COLO829 (cell line): Measurements from ENCODE around the gene OTUD3.
"Not testable (repeated sequence)": the region's sequence is repeated elsewhere in the genome, so short reads cannot be mapped to it uniquely, and the experiment has no call there.

ENCODE experiments used
- DNase-seq: peaks from one replicate; pipeline ENCODE4 v3.0.0; 2012; ENCODE audit warnings: low spot score

Gene OTUD3

DNA sequence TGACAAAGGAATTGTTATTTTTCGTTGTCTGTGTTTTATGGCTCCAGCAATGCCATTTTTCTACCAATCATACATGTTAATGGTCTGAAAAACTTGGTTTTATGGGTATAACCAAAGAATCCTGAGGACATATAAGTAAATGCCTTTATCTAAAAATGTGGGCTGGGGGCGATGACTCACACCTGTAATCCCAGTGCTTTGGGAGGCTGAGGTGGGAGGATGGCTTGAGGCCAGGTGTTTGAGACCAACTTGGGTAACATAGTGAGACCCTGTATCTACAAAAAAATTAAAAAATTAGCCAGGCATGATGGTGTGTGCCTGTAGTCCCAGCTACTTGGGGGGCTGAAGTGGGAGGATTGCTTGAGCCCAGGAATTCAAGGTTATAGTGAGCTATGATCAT lies 12.7 kb upstream of the OTUD3 start:
- not testable (repeated sequence) for DNase-seq

DNA sequence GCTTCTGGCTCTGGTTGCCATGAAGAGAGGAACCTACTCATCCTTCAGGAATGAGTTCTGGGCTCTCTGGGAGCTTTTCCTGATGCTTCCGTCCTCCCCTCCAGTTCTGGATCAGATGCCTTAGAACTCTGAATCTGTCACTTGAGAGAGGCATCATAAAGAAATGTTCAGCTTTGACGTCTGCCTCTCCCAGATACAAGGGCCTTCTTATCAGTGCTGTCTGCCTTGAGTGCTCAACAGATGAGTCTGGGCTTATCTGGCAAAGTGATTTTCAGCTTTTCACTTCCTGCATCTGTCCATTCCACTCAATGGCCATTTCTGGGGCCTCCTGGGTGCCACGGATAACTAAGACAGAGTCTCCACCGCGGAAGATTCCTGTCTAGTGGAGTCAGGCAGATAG lies 12.3 kb upstream of the OTUD3 start:
- DNase-seq: no peak

GRCh38 chr1:19872190-19872589 lies 10.0 kb upstream of the OTUD3 start:
- DNase-seq: no peak

GRCh38 chr1:19877181-19877750 lies 4.9 kb upstream of the OTUD3 start:
- no peak for DNase-seq

- DNase-seq: no peak
These were observed 4.2 kb upstream of the OTUD3 start for GRCh38 chr1:19877821-19878636.

GRCh38 chr1:19878637-19878985 lies 3.6 kb upstream of the OTUD3 start:
- no peak for DNase-seq

GRCh38 chr1:19879227-19879626 lies 3.0 kb upstream of the OTUD3 start:
- no peak for DNase-seq

DNA sequence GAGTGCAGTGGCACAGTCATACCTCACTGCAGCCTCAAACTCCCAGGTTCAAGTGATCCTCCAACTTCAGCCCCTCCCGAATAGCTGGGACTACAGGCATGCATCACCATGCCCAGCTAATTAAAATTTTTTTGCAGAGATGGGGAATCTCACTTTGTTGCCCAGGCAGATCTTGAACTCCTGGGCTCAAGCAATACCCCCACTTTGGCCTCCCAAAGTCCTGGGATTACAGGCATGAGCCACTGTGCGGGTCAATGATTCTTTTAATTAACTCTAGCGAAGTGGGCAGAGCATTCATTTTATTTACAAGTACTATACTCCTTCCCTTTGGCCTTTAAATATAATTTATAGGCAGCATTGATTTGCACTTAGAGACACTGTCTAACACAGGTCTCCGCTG lies 2.5 kb upstream of the OTUD3 start:
- no peak for DNase-seq

DNA sequence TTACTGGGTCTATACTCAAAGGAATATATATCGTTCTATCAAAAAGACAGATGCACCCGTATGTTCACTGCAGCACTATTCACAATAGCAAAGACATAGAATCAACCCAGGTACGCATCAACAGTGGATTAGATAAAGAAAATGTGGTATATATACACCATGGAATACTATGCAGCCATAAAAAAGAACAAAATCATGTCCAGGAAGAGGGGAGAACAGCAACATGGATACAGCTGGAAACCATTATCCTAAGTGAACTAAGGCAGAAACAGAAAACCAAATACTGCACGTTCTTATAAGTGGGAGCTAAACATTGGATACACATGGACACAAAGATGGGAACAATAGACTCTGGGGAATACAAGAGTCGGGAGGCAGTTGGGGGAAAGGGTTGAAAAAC lies 1.4 kb upstream of the OTUD3 start:
- not testable (repeated sequence) for DNase-seq

- DNase-seq: no peak
These were observed 2.1 kb downstream of the OTUD3 start for GRCh38 chr1:19884312-19884711.

GRCh38 chr1:19885821-19886220 lies 3.6 kb downstream of the OTUD3 start:
- no peak for DNase-seq

DNA sequence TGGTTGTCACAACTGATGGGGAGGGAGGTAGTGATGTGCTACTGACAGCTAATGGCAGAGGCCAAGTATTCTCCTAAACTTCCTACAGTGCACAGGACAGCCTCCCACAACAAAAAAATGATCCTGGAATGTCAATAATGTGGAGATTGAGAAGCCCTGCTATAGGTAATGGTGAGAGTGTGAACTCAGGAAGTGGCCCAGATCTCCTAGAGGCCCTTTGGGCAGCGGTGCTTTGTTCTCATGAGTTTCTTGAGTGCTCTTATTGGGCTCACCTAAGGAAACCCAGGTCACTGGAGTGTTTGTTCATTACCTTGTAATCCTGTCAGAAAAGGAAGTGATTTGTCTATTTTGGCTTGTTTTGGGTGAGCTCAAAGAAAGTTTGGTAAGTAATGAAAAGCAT lies 5.9 kb downstream of the OTUD3 start:
- DNase-seq: no peak

DNA sequence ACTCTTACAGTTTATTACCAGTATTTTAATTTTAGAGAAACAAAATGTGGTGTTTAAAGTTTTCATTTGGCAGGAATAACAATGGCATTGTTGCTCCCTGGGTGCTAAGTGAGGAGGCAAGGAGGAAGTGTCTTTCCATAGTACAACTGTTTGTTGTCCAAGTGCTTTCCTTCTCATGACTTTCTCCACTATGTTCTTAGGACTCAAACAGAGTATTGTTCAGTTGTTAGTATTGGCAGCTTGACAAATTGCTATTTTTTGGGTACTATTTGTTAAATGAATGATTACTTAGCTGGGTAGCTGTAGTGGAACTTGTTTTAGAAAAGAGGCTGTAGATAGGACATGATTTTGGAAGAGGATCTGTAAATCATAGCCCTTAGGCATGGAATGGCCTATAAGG lies 7.5 kb downstream of the OTUD3 start:
- peak; percentile 18 for DNase-seq

GRCh38 chr1:19892129-19892528 lies 9.9 kb downstream of the OTUD3 start:
- no peak for DNase-seq

GRCh38 chr1:19892628-19893168 lies 10.5 kb downstream of the OTUD3 start:
- DNase-seq: no peak

- no peak for DNase-seq
These were observed 11.5 kb downstream of the OTUD3 start for GRCh38 chr1:19893687-19894086.

- DNase-seq: no peak
These were observed 12.0 kb downstream of the OTUD3 start for GRCh38 chr1:19894218-19894617.

GRCh38 chr1:19901653-19902052 lies 19.5 kb downstream of the OTUD3 start:
- no peak for DNase-seq

GRCh38 chr1:19903621-19904020 lies 21.4 kb downstream of the OTUD3 start:
- no peak for DNase-seq

DNA sequence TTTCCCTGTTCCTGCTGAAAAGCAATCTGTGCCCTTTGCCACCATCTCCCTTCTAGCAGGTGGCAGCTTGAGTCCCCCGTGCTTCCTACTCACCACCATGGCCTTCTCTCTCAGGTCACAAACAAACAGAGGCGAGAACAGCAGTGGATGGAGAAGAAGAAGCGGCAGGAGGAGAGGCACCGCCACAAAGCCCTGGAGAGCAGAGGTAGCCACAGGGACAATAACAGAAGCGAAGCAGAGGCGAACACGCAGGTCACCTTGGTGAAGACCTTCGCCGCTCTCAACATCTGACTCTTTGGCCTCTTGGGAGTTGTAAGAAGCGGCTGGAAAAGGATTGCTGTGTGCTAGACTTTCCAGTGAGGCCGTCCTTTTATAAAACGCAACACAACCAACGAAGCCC lies 25.3 kb downstream of the OTUD3 start:
- DNase-seq: no peak

- no peak for DNase-seq
These were observed 27.2 kb downstream of the OTUD3 start for GRCh38 chr1:19909392-19909791.

- no peak for DNase-seq
These were observed 27.8 kb downstream of the OTUD3 start for GRCh38 chr1:19909971-19910370.

DNA sequence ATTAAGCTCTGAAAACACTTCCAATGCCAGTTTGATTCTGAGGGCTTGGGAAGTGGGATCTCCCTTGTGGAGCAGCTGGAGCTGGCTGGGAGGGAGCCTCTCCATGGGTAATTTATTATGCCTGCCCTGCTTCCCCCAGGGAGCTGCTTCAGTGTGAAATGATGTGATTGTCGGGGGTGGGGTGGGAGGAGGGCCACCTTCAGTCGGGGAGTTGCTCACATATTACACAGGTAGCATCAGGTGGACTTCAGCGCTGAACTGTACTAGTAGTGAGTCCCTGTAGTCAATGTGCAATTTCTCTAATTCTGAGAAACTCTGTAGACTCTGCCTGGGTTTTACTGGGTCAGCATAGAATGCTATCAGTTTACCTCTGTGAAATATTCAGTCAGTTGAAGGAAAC lies 28.5 kb downstream of the OTUD3 start:
- no peak for DNase-seq

DNA sequence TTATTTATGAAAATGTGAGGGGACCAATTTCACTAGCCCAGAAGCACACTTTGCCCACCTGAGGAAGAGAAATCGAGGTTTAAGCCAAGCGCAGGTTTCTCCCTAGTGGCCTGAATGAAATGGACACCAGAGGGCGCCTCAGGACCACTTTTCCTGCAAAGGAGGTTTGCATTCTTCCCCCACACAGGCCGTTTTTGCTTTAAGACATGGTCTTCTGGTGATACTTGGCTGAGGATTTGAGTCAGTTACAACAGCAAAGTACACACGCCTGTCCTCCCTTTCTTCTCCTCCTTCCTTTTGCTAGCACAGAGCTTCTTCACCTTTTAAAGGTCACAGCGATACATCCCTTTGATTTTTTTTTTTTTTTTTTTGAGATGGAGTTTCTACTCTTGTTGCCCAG lies 35.9 kb downstream of the OTUD3 start:
- DNase-seq: peak; percentile 89
